ENCODE measurements around the gene WNT2B.

DNA sequence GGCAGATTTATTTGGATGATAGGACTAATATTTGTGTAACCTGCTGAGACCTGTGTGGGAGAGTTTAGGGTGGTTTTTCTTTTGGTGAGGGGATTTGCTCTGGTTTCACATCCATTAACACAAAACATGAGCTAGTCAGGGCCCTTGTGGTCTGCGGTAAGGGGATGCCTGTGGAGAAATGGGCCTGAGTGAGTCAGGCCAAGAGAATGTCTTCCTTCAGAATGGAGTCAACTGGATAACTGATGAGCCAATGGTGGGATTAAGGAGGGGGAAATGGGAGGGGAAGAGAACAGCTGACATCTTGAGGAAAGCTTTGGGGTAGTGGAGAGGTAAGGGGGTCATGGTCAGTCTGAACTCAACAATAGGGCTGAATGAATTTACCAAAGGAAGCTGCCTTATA lies 13.9 kb downstream of the WNT2B start:
- TF ChIP-seq CEBPB (IDR thresholded peaks at IDR 0.05) (no peak), EP300 (IDR thresholded peaks at IDR 0.05; ENCODE audit: borderline replicate concordance) (no peak), REST (IDR thresholded peaks at IDR 0.05; ENCODE audit: low read depth) (no peak), TCF12 (IDR thresholded peaks at IDR 0.05; ENCODE audit: low read depth) (no peak), TEAD4 (IDR thresholded peaks at IDR 0.05) (no peak), EGR1 (IDR thresholded peaks at IDR 0.05) (no peak), CREB1 (IDR thresholded peaks at IDR 0.05; ENCODE audit: low read depth) (no peak), YY1 (IDR thresholded peaks at IDR 0.05; ENCODE audit: low read depth) (no peak), TAF1 (IDR thresholded peaks at IDR 0.05; ENCODE audit: low read depth) (no peak), FOXM1 (IDR thresholded peaks at IDR 0.05; ENCODE audit: borderline replicate concordance, low read depth) (no peak), RAD21 (IDR thresholded peaks at IDR 0.05; ENCODE audit: low read depth) (no peak)
- TF ChIP-seq, protein P1, sequence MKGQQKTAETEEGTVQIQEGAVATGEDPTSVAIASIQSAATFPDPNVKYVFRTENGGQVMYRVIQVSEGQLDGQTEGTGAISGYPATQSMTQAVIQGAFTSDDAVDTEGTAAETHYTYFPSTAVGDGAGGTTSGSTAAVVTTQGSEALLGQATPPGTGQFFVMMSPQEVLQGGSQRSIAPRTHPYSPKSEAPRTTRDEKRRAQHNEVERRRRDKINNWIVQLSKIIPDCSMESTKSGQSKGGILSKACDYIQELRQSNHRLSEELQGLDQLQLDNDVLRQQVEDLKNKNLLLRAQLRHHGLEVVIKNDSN (IDR thresholded peaks at IDR 0.05): no peak
- TF ChIP-seq, protein P2, sequence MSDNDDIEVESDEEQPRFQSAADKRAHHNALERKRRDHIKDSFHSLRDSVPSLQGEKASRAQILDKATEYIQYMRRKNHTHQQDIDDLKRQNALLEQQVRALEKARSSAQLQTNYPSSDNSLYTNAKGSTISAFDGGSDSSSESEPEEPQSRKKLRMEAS (IDR thresholded peaks at IDR 0.05): no peak

All from Ishikawa (cell line).